Stomach (tissue), 4 donors: ENCODE measurements around the gene LTA.

Experiments used
- EP300 ChIP-seq: sonication (generic); formaldehyde crosslinking; IDR thresholded peaks from one replicate; pipeline ENCODE4 v1.6.1; 2017; ENCODE audit warnings: antibody characterized with exemption
- POLR2AphosphoS5 ChIP-seq, 3 donors: sonication (generic); formaldehyde crosslinking; IDR thresholded peaks; one replicate each; pipeline ENCODE4 v1.6.1; 2016; ENCODE audit warnings: antibody characterized with exemption in 3 of 3
- TF ChIP-seq, protein P1 (sequence below), 7 experiments: fragments of 450-650 bp in 4 of 7; fragments of 200-600 bp in 3 of 7; sonication (generic) in 3 of 7; IDR thresholded peaks; one replicate each; pipeline ENCODE4 v1.5.1; 2016 to 2019; ENCODE audit warnings: antibody characterized with exemption in 7 of 7, control low read depth in 2 of 7, mild to moderate bottlenecking in 1 of 7

DNA sequence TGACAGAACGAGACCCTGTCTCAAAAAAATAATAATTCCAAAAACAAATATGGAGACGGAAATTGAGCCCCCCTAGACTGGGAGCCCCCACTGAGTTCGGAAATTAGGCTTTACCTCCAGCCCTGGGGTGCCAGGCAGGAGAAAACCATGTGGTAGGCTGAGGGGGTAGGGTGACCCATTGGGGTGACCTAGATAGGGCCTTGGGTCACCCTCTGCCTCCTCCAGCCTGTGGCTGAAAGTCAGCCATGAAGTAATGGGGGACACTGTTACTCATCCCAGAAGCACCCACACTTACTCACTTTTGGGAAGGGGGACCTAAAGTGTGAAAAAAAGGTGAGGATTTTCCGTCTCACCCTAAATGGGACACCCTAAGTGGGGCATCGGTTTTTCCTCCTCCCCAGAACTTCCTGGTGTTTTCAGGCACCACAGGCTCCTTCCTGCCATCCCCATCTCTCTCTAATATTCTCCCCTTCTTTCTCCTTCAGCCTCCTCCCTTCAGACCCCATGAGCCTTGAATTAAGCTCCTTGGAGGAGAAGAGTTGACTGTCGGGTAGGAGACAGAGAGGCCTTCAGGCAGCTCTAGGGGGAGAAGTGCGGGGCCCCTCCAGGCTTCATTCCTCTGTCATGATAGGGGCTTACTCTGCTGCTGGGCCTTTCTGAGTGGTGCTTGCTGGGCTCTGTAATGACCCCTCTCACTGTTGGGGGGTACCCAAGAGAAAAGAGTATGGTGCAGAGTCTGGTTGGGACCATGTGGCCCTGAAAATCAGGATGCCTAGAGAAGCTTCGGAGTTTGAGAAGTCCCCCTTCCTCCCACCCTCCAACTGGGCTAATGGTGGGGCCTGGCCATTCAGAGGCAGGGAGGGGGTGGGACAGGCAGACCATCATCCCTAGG, 7.7 kb downstream of the LTA start:
- TF ChIP-seq, protein P1, sequence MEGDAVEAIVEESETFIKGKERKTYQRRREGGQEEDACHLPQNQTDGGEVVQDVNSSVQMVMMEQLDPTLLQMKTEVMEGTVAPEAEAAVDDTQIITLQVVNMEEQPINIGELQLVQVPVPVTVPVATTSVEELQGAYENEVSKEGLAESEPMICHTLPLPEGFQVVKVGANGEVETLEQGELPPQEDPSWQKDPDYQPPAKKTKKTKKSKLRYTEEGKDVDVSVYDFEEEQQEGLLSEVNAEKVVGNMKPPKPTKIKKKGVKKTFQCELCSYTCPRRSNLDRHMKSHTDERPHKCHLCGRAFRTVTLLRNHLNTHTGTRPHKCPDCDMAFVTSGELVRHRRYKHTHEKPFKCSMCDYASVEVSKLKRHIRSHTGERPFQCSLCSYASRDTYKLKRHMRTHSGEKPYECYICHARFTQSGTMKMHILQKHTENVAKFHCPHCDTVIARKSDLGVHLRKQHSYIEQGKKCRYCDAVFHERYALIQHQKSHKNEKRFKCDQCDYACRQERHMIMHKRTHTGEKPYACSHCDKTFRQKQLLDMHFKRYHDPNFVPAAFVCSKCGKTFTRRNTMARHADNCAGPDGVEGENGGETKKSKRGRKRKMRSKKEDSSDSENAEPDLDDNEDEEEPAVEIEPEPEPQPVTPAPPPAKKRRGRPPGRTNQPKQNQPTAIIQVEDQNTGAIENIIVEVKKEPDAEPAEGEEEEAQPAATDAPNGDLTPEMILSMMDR (IDR thresholded peaks at IDR 0.05): no peak
- no peak for TF ChIP-seq POLR2AphosphoS5 (IDR thresholded peaks at IDR 0.05)
- TF ChIP-seq EP300: no peak
